Liver (tissue), 9 donors: ENCODE measurements around the gene CPSF4. TPM values are rescaled to one million over a fixed set of nuclear protein-coding genes. Genes with fewer than 3 reads are reported as not detected.

ENCODE experiments used
- DNase-seq: peaks from one replicate; pipeline ENCODE4 v3.0.0-alpha.2; 2017; ENCODE audit warnings: low spot score
- H3K27ac ChIP-seq, 2 donors: one replicate each; pipeline ENCODE4 v1.7.0; 2013; ENCODE audit warnings: inconsistent platforms in 2 of 2, low read length in 2 of 2, control low read depth in 1 of 2, low read depth in 1 of 2, mild to moderate bottlenecking in 1 of 2
- H3K27me3 ChIP-seq, 4 donors: one replicate each; pipeline versions ENCODE4 v1.6.1 to v1.7.0; 2013; ENCODE audit warnings: low read length in 3 of 4, inconsistent platforms in 1 of 4, mild to moderate bottlenecking in 1 of 4, moderate library complexity in 1 of 4; ENCODE audit not compliant: control insufficient read depth in 4 of 4, insufficient read depth in 4 of 4
- H3K36me3 ChIP-seq, 4 donors: one replicate each; pipeline versions ENCODE4 v1.6.1 to v1.7.0; 2013; ENCODE audit warnings: low read length in 3 of 4, mild to moderate bottlenecking in 3 of 4, low read depth in 1 of 4, moderate library complexity in 1 of 4; ENCODE audit not compliant: control insufficient read depth in 4 of 4, insufficient read depth in 3 of 4
- H3K4me1 ChIP-seq, 4 donors: one replicate each; pipeline versions ENCODE4 v1.6.1 to v1.7.0; 2013; ENCODE audit warnings: low read length in 3 of 4, mild to moderate bottlenecking in 3 of 4, moderate library complexity in 1 of 4; ENCODE audit not compliant: control insufficient read depth in 4 of 4, insufficient read depth in 4 of 4
- H3K4me3 ChIP-seq, 3 donors: one replicate each; pipeline versions ENCODE4 v1.6.1 to v1.7.0; 2013; ENCODE audit warnings: low read length in 3 of 3, control low read depth in 1 of 3, low read depth in 1 of 3, mild to moderate bottlenecking in 1 of 3
- H3K9ac ChIP-seq, 2 donors: one replicate each; pipeline ENCODE4 v1.7.0; 2013; ENCODE audit warnings: low read length in 2 of 2, mild to moderate bottlenecking in 2 of 2, moderate library complexity in 2 of 2, control low read depth in 1 of 2, low read depth in 1 of 2
- H3K9me3 ChIP-seq, 4 donors: one replicate each; pipeline versions ENCODE4 v1.6.1 to v1.7.0; 2013; ENCODE audit warnings: low read length in 3 of 4; ENCODE audit not compliant: control insufficient read depth in 4 of 4
- EGR1 ChIP-seq, 2 donors: IDR thresholded peaks; 2 replicates each; pipeline ENCODE4 v1.6.1; 2016 to 2018; ENCODE audit warnings: antibody characterized with exemption in 2 of 2, low read depth in 2 of 2
- FOXA1 ChIP-seq: IDR thresholded peaks from 2 replicates; pipeline ENCODE4 v1.6.1; 2016; ENCODE audit warnings: antibody characterized with exemption
- FOXA2 ChIP-seq: IDR thresholded peaks from 2 replicates; pipeline ENCODE4 v1.6.1; 2016; ENCODE audit warnings: antibody characterized with exemption
- GABPA ChIP-seq, 2 donors: IDR thresholded peaks in 1 of 2; conservative IDR thresholded peaks in 1 of 2; 2 replicates each; pipeline ENCODE4 v1.6.1; 2016; ENCODE audit warnings: antibody characterized with exemption in 2 of 2, mild to moderate bottlenecking in 1 of 2, moderate library complexity in 1 of 2
- HNF4G ChIP-seq: IDR thresholded peaks from 2 replicates; pipeline ENCODE4 v1.6.1; 2016; ENCODE audit warnings: antibody characterized with exemption
- JUND ChIP-seq, 2 donors: IDR thresholded peaks; 2 replicates each; pipeline ENCODE4 v1.6.1; 2016; ENCODE audit warnings: antibody characterized with exemption in 2 of 2
- MAX ChIP-seq: IDR thresholded peaks from 2 replicates; pipeline ENCODE4 v1.6.1; 2016; ENCODE audit warnings: antibody characterized with exemption
- NR2F2 ChIP-seq: IDR thresholded peaks from 2 replicates; pipeline ENCODE4 v1.6.1; 2016; ENCODE audit warnings: antibody characterized with exemption
- RAD21 ChIP-seq, 2 donors: IDR thresholded peaks; 2 replicates each; pipeline ENCODE4 v1.6.1; 2016; ENCODE audit warnings: antibody characterized with exemption in 2 of 2, mild to moderate bottlenecking in 2 of 2
- RXRA ChIP-seq, 2 donors: IDR thresholded peaks; 2 replicates each; pipeline ENCODE4 v1.6.1; 2017 to 2018; ENCODE audit warnings: antibody characterized with exemption in 2 of 2, mild to moderate bottlenecking in 1 of 2
- SP1 ChIP-seq: IDR thresholded peaks from 2 replicates; pipeline ENCODE4 v1.6.1; 2018; ENCODE audit warnings: antibody characterized with exemption, mild to moderate bottlenecking
- TAF1 ChIP-seq: conservative IDR thresholded peaks from 2 replicates; pipeline ENCODE4 v1.6.1; 2016; ENCODE audit warnings: antibody characterized with exemption, mild to moderate bottlenecking
- YY1 ChIP-seq: IDR thresholded peaks from 2 replicates; pipeline ENCODE4 v1.6.1; 2016; ENCODE audit warnings: antibody characterized with exemption, mild to moderate bottlenecking
- ZBTB33 ChIP-seq: IDR thresholded peaks from 2 replicates; pipeline ENCODE4 v1.6.1; 2016; ENCODE audit warnings: antibody characterized with exemption
- WGBS: extraction: QIAGEN DNeasy Blood & Tissue Kit; methylation state at CpG from one replicate; pipeline ENCODE4 v1.1.7; 2013; 5-methylcytosine and 5-hydroxymethylcytosine counted together
- polyA plus RNA-seq, 2 donors: library from polyadenylated mRNA; stranded (reverse) in 1 of 2; unstranded in 1 of 2; fragments of 200-250 nt in 1 of 2; fragments of >200 nt in 1 of 2; fragmentation: Nextera tagmentation in 1 of 2; extraction: Ambion mirVana in 1 of 2; gene quantifications; one replicate each; pipeline versions ENCODE4 v1.2.1 to v1.2.3, GENCODE V29; 2013 to 2015
- total RNA-seq, 2 donors: library from RNA; depleted of rRNA; stranded (reverse); fragments of >200 nt; gene quantifications; one replicate each; pipeline ENCODE4 v1.2.3, GENCODE V29; 2014
- TF ChIP-seq, protein P1 (sequence below): fragments of 150-350 bp; IDR thresholded peaks from 2 replicates; pipeline ENCODE4 v1.5.1; 2017; ENCODE audit warnings: improper control_type of control experiment, low read depth, low read length; ENCODE audit not compliant: missing input control
- TF ChIP-seq, protein P2 (sequence below): IDR thresholded peaks from 2 replicates; pipeline ENCODE4 v1.6.1; 2016; ENCODE audit warnings: antibody characterized with exemption
- TF ChIP-seq, protein P3 (sequence below): IDR thresholded peaks from 2 replicates; pipeline ENCODE4 v1.6.1; 2016; ENCODE audit warnings: antibody characterized with exemption, mild to moderate bottlenecking
- donor health status: healthy.
- donor health status: healthy.
- donor health status: healthy.
- donor health status: healthy.
- donor health status: healthy.

CPSF4 gene
- total and polyA plus RNA-seq, 4 donors, result 7.1 to 15.3 (median 10.5) TPM

DNA sequence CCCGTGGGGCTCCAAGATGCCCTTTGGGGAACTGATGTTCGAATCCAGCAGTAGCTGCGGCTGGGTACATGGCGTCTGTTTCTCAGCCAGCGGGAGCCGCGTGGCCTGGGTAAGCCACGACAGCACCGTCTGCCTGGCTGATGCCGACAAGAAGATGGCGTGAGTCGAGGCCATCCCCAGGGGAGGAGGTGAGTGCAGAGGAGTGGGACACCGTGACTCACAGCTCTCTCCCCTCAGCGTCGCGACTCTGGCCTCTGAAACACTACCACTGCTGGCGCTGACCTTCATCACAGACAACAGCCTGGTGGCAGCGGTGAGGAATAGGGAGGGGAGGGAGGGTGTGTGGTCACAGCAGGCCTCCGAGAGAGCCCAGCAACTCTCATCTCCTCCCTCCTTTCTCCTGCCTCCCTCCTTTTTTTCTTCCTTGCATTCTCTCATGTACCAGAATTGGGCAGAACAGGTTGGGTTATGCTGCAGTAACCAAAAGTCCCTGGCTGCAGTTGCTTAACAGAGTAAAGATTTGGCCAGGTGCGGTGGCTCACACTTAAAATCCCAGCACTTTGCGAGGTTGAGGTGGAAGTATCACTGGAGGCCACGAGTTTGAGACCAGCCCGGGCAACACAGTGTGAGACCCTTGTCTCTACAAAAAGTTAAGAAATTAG, 47.7 kb upstream of the CPSF4 start:
- Histone ChIP-seq H3K4me3 (no peak overlapping the region), H3K9me3 (no peaks in the 10 kb centered on the region), H3K27ac (no peak overlapping the region), H3K9ac (no peak overlapping the region), H3K4me1 (peaks cover 8 to 25% (median 17%) of the 10 kb centered on the region in 4 donors), H3K27me3 (no peaks in the 10 kb centered on the region), H3K36me3 (peaks cover 7 to 42% (median 10%) of the 10 kb centered on the region in 4 donors)
- TF ChIP-seq FOXA2, result no peak
- TF ChIP-seq HNF4G, result no peak
- TF ChIP-seq RXRA (IDR thresholded peaks at IDR 0.05), result no peak
- no peak for TF ChIP-seq JUND (IDR thresholded peaks at IDR 0.05)
- no peak for TF ChIP-seq SP1
- no peak for TF ChIP-seq GABPA (IDR thresholded peaks at IDR 0.05 in 1 of 2, conservative IDR thresholded peaks at IDR 0.05 in 1 of 2)
- no peak for TF ChIP-seq EGR1 (IDR thresholded peaks at IDR 0.05; ENCODE audit: low read depth in 2 of 2)
- TF ChIP-seq MAX, result no peak
- TF ChIP-seq YY1, result no peak
- TF ChIP-seq, protein P1, sequence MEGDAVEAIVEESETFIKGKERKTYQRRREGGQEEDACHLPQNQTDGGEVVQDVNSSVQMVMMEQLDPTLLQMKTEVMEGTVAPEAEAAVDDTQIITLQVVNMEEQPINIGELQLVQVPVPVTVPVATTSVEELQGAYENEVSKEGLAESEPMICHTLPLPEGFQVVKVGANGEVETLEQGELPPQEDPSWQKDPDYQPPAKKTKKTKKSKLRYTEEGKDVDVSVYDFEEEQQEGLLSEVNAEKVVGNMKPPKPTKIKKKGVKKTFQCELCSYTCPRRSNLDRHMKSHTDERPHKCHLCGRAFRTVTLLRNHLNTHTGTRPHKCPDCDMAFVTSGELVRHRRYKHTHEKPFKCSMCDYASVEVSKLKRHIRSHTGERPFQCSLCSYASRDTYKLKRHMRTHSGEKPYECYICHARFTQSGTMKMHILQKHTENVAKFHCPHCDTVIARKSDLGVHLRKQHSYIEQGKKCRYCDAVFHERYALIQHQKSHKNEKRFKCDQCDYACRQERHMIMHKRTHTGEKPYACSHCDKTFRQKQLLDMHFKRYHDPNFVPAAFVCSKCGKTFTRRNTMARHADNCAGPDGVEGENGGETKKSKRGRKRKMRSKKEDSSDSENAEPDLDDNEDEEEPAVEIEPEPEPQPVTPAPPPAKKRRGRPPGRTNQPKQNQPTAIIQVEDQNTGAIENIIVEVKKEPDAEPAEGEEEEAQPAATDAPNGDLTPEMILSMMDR, result no peak
- 97% methylated on average over 23 of the region's 23 CpGs for WGBS
- no peak for DNase-seq

- TF ChIP-seq RAD21 (IDR thresholded peaks at IDR 0.05) (no peak), ZBTB33 (no peak), EGR1 (IDR thresholded peaks at IDR 0.05; ENCODE audit: low read depth in 2 of 2) (no peak), GABPA (IDR thresholded peaks at IDR 0.05 in 1 of 2, conservative IDR thresholded peaks at IDR 0.05 in 1 of 2) (no peak), MAX (no peak), FOXA1 (no peak), TAF1 (no peak), NR2F2 (no peak), JUND (IDR thresholded peaks at IDR 0.05) (no peak)
- TF ChIP-seq, protein P1, result no peak
- TF ChIP-seq, protein P2, sequence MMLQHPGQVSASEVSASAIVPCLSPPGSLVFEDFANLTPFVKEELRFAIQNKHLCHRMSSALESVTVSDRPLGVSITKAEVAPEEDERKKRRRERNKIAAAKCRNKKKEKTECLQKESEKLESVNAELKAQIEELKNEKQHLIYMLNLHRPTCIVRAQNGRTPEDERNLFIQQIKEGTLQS, result no peak
- TF ChIP-seq, protein P3, sequence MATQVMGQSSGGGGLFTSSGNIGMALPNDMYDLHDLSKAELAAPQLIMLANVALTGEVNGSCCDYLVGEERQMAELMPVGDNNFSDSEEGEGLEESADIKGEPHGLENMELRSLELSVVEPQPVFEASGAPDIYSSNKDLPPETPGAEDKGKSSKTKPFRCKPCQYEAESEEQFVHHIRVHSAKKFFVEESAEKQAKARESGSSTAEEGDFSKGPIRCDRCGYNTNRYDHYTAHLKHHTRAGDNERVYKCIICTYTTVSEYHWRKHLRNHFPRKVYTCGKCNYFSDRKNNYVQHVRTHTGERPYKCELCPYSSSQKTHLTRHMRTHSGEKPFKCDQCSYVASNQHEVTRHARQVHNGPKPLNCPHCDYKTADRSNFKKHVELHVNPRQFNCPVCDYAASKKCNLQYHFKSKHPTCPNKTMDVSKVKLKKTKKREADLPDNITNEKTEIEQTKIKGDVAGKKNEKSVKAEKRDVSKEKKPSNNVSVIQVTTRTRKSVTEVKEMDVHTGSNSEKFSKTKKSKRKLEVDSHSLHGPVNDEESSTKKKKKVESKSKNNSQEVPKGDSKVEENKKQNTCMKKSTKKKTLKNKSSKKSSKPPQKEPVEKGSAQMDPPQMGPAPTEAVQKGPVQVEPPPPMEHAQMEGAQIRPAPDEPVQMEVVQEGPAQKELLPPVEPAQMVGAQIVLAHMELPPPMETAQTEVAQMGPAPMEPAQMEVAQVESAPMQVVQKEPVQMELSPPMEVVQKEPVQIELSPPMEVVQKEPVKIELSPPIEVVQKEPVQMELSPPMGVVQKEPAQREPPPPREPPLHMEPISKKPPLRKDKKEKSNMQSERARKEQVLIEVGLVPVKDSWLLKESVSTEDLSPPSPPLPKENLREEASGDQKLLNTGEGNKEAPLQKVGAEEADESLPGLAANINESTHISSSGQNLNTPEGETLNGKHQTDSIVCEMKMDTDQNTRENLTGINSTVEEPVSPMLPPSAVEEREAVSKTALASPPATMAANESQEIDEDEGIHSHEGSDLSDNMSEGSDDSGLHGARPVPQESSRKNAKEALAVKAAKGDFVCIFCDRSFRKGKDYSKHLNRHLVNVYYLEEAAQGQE, result no peak
- DNase-seq, result no peak
- Histone ChIP-seq H3K9me3 (no peaks in the 10 kb centered on the region), H3K4me3 (no peak overlapping the region), H3K4me1 (peaks cover 8 to 30% (median 18%) of the 10 kb centered on the region in 4 donors), H3K9ac (no peak overlapping the region), H3K27ac (no peak overlapping the region), H3K27me3 (no peaks in the 10 kb centered on the region), H3K36me3 (peaks cover 9 to 36% (median 10%) of the 10 kb centered on the region in 4 donors)
- WGBS, result 86% methylated on average over 8 of the region's 8 CpGs
Observed at GRCh38 chr7:99392046-99392445, 46.7 kb upstream of the CPSF4 start.
